Stimulated activated CD8-positive, alpha-beta memory T cell treated with anti-CD3 and anti-CD28 coated beads, Interleukin-12 subunit alpha, Interleukin-12 subunit beta, amount 100 ng/mL, for 1 hour (primary cell): ENCODE measurements around the gene MED8.

ENCODE experiments used
- DNase-seq: peaks from one replicate; pipeline ENCODE4 v3.0.0-alpha.2; 2020; ENCODE audit warnings: low read depth

MED8 gene

GRCh38 chr1:43334453-43335205 is 55.0 kb downstream of the MED8 start:
- DNase-seq, result no peak
